Measurements from ENCODE around the gene SMPD2.

The SMPD2 gene

GRCh38 chr6:109440331-109441068 lies at the start of gene SMPD2, which contains the start of gene PPIL6:
TSS of gene SMPD2 (plus strand) at chr6:109440724. CDS start at chr6:109441122, 398 bp downstream.
TSS of gene PPIL6 (minus strand) at chr6:109440628. CDS start at chr6:109440590, 38 bp downstream.
- ChIA-PET POLR2A (interaction anchor here (0.6 to 2.4 kb wide), 5 partner anchors 13 to 917 kb away, joined by 3 to 12 read pairs (median 3); partner anchors contain the start of genes CD164 and MICAL1), CTCF (interaction anchor here (1.0 to 5.2 kb wide), 9 partner anchors 13 to 253 kb away, joined by 3 to 65 read pairs (median 4); partner anchors contain the start of genes CD164 and MICAL1)
- H3K4me3 ChIP-seq (ENCODE audit: low read depth, low read length): peak within 1 kb of the TSS; percentile 78
- peak; percentile 54 for TF ChIP-seq CTCF (IDR thresholded peaks at IDR 0.05; ENCODE audit: insufficient read depth, low read length, missing control alignments)
- DNase-seq (ENCODE audit: low read depth, low spot score): no peak

- POLR2A ChIA-PET: no interaction called here
- CTCF ChIA-PET: interaction anchor here (0.6 to 4.8 kb wide), 4 partner anchors 9 to 206 kb away, joined by 3 to 38 read pairs (median 6); partner anchors contain the start of gene CD164
- TF ChIP-seq CTCF (IDR thresholded peaks at IDR 0.05; ENCODE audit: insufficient read depth, low read length, missing control alignments): no peak
These were observed 47.2 kb upstream of the SMPD2 start for GRCh38 chr6:109393157-109393885.

GRCh38 chr6:109393886-109394281 lies 46.6 kb upstream of the SMPD2 start:
- no peak for DNase-seq (ENCODE audit: low read depth, low spot score)
- no peak for TF ChIP-seq CTCF (IDR thresholded peaks at IDR 0.05; ENCODE audit: insufficient read depth, low read length, missing control alignments)
- no peak overlapping the region for H3K4me3 ChIP-seq (ENCODE audit: low read depth, low read length)
- ChIA-PET CTCF (interaction anchor here (0.6 to 4.8 kb wide), 3 partner anchors 10 to 206 kb away, joined by 4 to 38 read pairs (median 9); partner anchors contain the start of gene CD164), POLR2A (no interaction called here)

More at GRCh38 chr6:109393157-109393885, 47.2 kb upstream of the SMPD2 start:
- DNase-seq (ENCODE audit: low read depth, low spot score): no peak
- no peak overlapping the region for H3K4me3 ChIP-seq (ENCODE audit: low read depth, low read length)

GRCh38 chr6:109396046-109396718 lies 44.3 kb upstream of the SMPD2 start:
- ChIA-PET POLR2A (no interaction called here), CTCF (interaction anchor here (0.6 to 2.7 kb wide), 7 partner anchors 11 to 843 kb away, joined by 3 to 16 read pairs (median 3); partner anchors contain the start of gene CD164)
- no peak for DNase-seq (ENCODE audit: low read depth, low spot score)
- no peak for TF ChIP-seq CTCF (IDR thresholded peaks at IDR 0.05; ENCODE audit: insufficient read depth, low read length, missing control alignments)
- no peak overlapping the region for H3K4me3 ChIP-seq (ENCODE audit: low read depth, low read length)

- ChIA-PET POLR2A (no interaction called here), CTCF (interaction anchor here (0.6 to 2.7 kb wide), 7 partner anchors 13 to 856 kb away, joined by 3 to 16 read pairs (median 4); partner anchors contain the start of gene CD164)
- H3K4me3 ChIP-seq (ENCODE audit: low read depth, low read length): no peak overlapping the region
- peak; percentile 18 for TF ChIP-seq CTCF (IDR thresholded peaks at IDR 0.05; ENCODE audit: insufficient read depth, low read length, missing control alignments)
- DNase-seq (ENCODE audit: low read depth, low spot score): no peak
These were observed 43.5 kb upstream of the SMPD2 start for GRCh38 chr6:109397020-109397419.

Measured in AG04449 (cell line).